Activated CD4-positive, alpha-beta T cell treated with anti-CD3 and anti-CD28 coated beads, Interleukin-2, amount 10 ng/mL, durations not matched to agents 7 days and 5 days (primary cell): ENCODE data around the gene AP5M1. TPM values are rescaled to one million over a fixed set of nuclear protein-coding genes. Genes with fewer than 3 reads are reported as not detected.
A peak's percentile ranks its signal among the peaks of the same experiment; 100 is the strongest.
"Not testable (repeated sequence)": the region's sequence is repeated elsewhere in the genome, so short reads cannot be mapped to it uniquely, and the experiment has no call there.

ENCODE experiments used
- CTCF ChIA-PET: fragments of 350-600 bp; sonication (Branson Sonifier 250); formaldehyde crosslinking; loops from one replicate; lab custom pipeline; 2021; ENCODE audit warnings: antibody characterized with exemption; lab: Charles Lee
- POLR2A ChIA-PET: fragments of 350-600 bp; sonication (Branson Sonifier 250); formaldehyde crosslinking; loops from one replicate; lab custom pipeline; 2021; ENCODE audit warnings: antibody characterized with exemption; lab: Charles Lee
- DNase-seq: peaks from one replicate; pipeline ENCODE4 v3.0.0-alpha.2; 2020
- H3K27ac Mint-ChIP-seq: one replicate; pipeline ENCODE4 v1.8.0; 2021; ENCODE audit warnings: mild to moderate bottlenecking, moderate library complexity, mixed read lengths
- H3K27me3 Mint-ChIP-seq: one replicate; pipeline ENCODE4 v1.8.0; 2021; ENCODE audit warnings: mixed read lengths
- H3K36me3 Mint-ChIP-seq: one replicate; pipeline ENCODE4 v1.8.0; 2021; ENCODE audit warnings: low read depth, mixed read lengths
- H3K4me1 Mint-ChIP-seq: one replicate; pipeline ENCODE4 v1.8.0; 2021; ENCODE audit warnings: mixed read lengths
- H3K4me3 Mint-ChIP-seq: one replicate; pipeline ENCODE4 v1.8.0; 2021; ENCODE audit warnings: mild to moderate bottlenecking, moderate library complexity, mixed read lengths
- H3K9me3 Mint-ChIP-seq: one replicate; pipeline ENCODE4 v1.8.0; 2021; ENCODE audit warnings: mixed read lengths
- total RNA-seq, 2 experiments: library from RNA; stranded (reverse); gene quantifications; one replicate each; pipeline ENCODE4 v1.2.3, GENCODE V29; 2021

Gene AP5M1
- 10 to 100 TPM; 47.9 to 64.3 TPM for total RNA-seq

- DNase-seq, result peak; percentile 95
These were observed at the start of gene AP5M1, which contains the start of gene EXOC5 for GRCh38 chr14:57268161-57269069. Gene AP5M1 (plus strand): TSS chr14:57268971. CDS start chr14:57269315, 344 bp downstream. Gene EXOC5 (minus strand): TSS chr14:57268905. CDS start chr14:57268648, 257 bp downstream.

GRCh38 chr14:57221931-57222330, 46.8 kb upstream of the AP5M1 start:
- no peak for DNase-seq
- Mint-ChIP-seq H3K9me3 (no peaks in the 10 kb centered on the region), H3K36me3 (peaks cover 34% of the 10 kb centered on the region), H3K27ac (no peak overlapping the region), H3K4me3 (no peak overlapping the region), H3K27me3 (no peaks in the 10 kb centered on the region), H3K4me1 (no peaks in the 10 kb centered on the region)
- POLR2A ChIA-PET, result no interaction called here
- CTCF ChIA-PET, result interaction anchor here (1.0 kb wide), 1 partner anchor 21 kb away, joined by 3 read pairs; no protein-coding TSS in a partner anchor

More at GRCh38 chr14:57268161-57269069, at the start of gene AP5M1, which contains the start of gene EXOC5:
- no peaks in the 10 kb centered on the region for H3K9me3 Mint-ChIP-seq
- CTCF ChIA-PET, result interaction anchor here (0.6 to 3.5 kb wide), 7 partner anchors 10 to 771 kb away, joined by 3 to 12 read pairs (median 4); no protein-coding TSS in a partner anchor
- peak within 1 kb of the TSS; percentile 100 for H3K27ac Mint-ChIP-seq
- no peaks in the 10 kb centered on the region for H3K27me3 Mint-ChIP-seq
- H3K36me3 Mint-ChIP-seq, result peaks cover 17% of the 10 kb centered on the region
- POLR2A ChIA-PET, result interaction anchor here (0.5 to 0.6 kb wide), 3 partner anchors 14 to 1922 kb away, joined by 3 read pairs; no protein-coding TSS in a partner anchor
- H3K4me1 Mint-ChIP-seq, result peaks cover 58% of the 10 kb centered on the region
- peak within 1 kb of the TSS; percentile 95 for H3K4me3 Mint-ChIP-seq

- peaks cover 4% of the 10 kb centered on the region for H3K9me3 Mint-ChIP-seq
- no peak overlapping the region for H3K4me3 Mint-ChIP-seq
- ChIA-PET POLR2A (no interaction called here), CTCF (no interaction called here)
- DNase-seq, result no peak
- H3K4me1 Mint-ChIP-seq, result no peaks in the 10 kb centered on the region
- H3K36me3 Mint-ChIP-seq, result peaks cover 39% of the 10 kb centered on the region
- no peaks in the 10 kb centered on the region for H3K27me3 Mint-ChIP-seq
- no peak overlapping the region for H3K27ac Mint-ChIP-seq
These were observed 41.7 kb upstream of the AP5M1 start for GRCh38 chr14:57227083-57227482.

- H3K27me3 Mint-ChIP-seq, CTCF ChIA-PET, DNase-seq, H3K27ac Mint-ChIP-seq, H3K9me3 Mint-ChIP-seq, H3K4me3 Mint-ChIP-seq, POLR2A ChIA-PET, H3K4me1 Mint-ChIP-seq: not testable (repeated sequence)
- peaks cover 43% of the 10 kb centered on the region for H3K36me3 Mint-ChIP-seq
These were observed 40.5 kb upstream of the AP5M1 start for GRCh38 chr14:57228320-57228719.

- Mint-ChIP-seq H3K9me3 (peaks cover 4% of the 10 kb centered on the region), H3K27me3 (no peaks in the 10 kb centered on the region), H3K4me1 (no peaks in the 10 kb centered on the region), H3K27ac (no peak overlapping the region), H3K4me3 (no peak overlapping the region), H3K36me3 (peaks cover 38% of the 10 kb centered on the region)
- POLR2A ChIA-PET, result no interaction called here
- CTCF ChIA-PET, result interaction anchor here (0.6 to 0.7 kb wide), 2 partner anchors 54 to 83 kb away, joined by 3 read pairs; no protein-coding TSS in a partner anchor
- no peak for DNase-seq
These were observed 36.8 kb upstream of the AP5M1 start for GRCh38 chr14:57232006-57232405.

- H3K4me1 Mint-ChIP-seq, H3K4me3 Mint-ChIP-seq, H3K27me3 Mint-ChIP-seq, POLR2A ChIA-PET, H3K9me3 Mint-ChIP-seq, H3K27ac Mint-ChIP-seq, DNase-seq: not testable (repeated sequence)
- CTCF ChIA-PET, result interaction anchor here (0.9 kb wide), 1 partner anchor 1720 kb away, joined by 3 read pairs; no protein-coding TSS in a partner anchor
- peaks cover 14% of the 10 kb centered on the region for H3K36me3 Mint-ChIP-seq
These were observed 28.7 kb upstream of the AP5M1 start for GRCh38 chr14:57240115-57240514.

- Mint-ChIP-seq H3K27ac (no peak overlapping the region), H3K9me3 (no peaks in the 10 kb centered on the region), H3K4me3 (no peak overlapping the region), H3K36me3 (peaks cover 11% of the 10 kb centered on the region), H3K4me1 (no peaks in the 10 kb centered on the region), H3K27me3 (no peaks in the 10 kb centered on the region)
- CTCF ChIA-PET, result interaction anchor here (0.8 kb wide), 1 partner anchor 25 kb away, joined by 4 read pairs; the partner anchor contains the start of genes AP5M1 and EXOC5
- POLR2A ChIA-PET, result no interaction called here
- DNase-seq, result no peak
These were observed 25.5 kb upstream of the AP5M1 start for GRCh38 chr14:57243320-57243719.

- no peak for DNase-seq
- CTCF ChIA-PET, result interaction anchor here (0.8 to 1.3 kb wide), 2 partner anchors 12 to 24 kb away, joined by 3 to 4 read pairs; partner anchors contain the start of genes AP5M1 and EXOC5
- POLR2A ChIA-PET, result no interaction called here
- H3K27me3 Mint-ChIP-seq, result no peaks in the 10 kb centered on the region
- H3K27ac Mint-ChIP-seq, result no peak overlapping the region
- no peak overlapping the region for H3K4me3 Mint-ChIP-seq
- no peaks in the 10 kb centered on the region for H3K9me3 Mint-ChIP-seq
- H3K4me1 Mint-ChIP-seq, result no peaks in the 10 kb centered on the region
- H3K36me3 Mint-ChIP-seq, result peaks cover 11% of the 10 kb centered on the region
These were observed 24.7 kb upstream of the AP5M1 start for GRCh38 chr14:57244106-57244505.

- POLR2A ChIA-PET, result no interaction called here
- DNase-seq, result no peak
- H3K27me3 Mint-ChIP-seq, result no peaks in the 10 kb centered on the region
- H3K4me3 Mint-ChIP-seq, result no peak overlapping the region
- H3K27ac Mint-ChIP-seq, result no peak overlapping the region
- peaks cover 11% of the 10 kb centered on the region for H3K36me3 Mint-ChIP-seq
- H3K4me1 Mint-ChIP-seq, result no peaks in the 10 kb centered on the region
- CTCF ChIA-PET, result interaction anchor here (1.8 kb wide), 1 partner anchor 23 kb away, joined by 5 read pairs; the partner anchor contains the start of genes AP5M1 and EXOC5
- H3K9me3 Mint-ChIP-seq, result no peaks in the 10 kb centered on the region
These were observed 22.8 kb upstream of the AP5M1 start for GRCh38 chr14:57245941-57246340.

- Mint-ChIP-seq H3K27me3 (no peaks in the 10 kb centered on the region), H3K4me1 (no peaks in the 10 kb centered on the region), H3K27ac (no peak overlapping the region), H3K9me3 (no peaks in the 10 kb centered on the region), H3K36me3 (peaks cover 11% of the 10 kb centered on the region), H3K4me3 (no peak overlapping the region)
- POLR2A ChIA-PET, result no interaction called here
- CTCF ChIA-PET, result no interaction called here
- DNase-seq, result no peak
These were observed 21.7 kb upstream of the AP5M1 start for GRCh38 chr14:57246933-57247657.

- H3K9me3 Mint-ChIP-seq, result peaks cover 5% of the 10 kb centered on the region
- POLR2A ChIA-PET, result interaction anchor here (0.6 kb wide), 1 partner anchor 14 kb away, joined by 3 read pairs; the partner anchor contains the start of genes AP5M1 and EXOC5
These were observed 13.9 kb upstream of the AP5M1 start for GRCh38 chr14:57254884-57255283.

GRCh38 chr14:57258221-57258620, 10.6 kb upstream of the AP5M1 start:
- DNase-seq, H3K27ac Mint-ChIP-seq, H3K9me3 Mint-ChIP-seq, H3K4me3 Mint-ChIP-seq, H3K27me3 Mint-ChIP-seq, POLR2A ChIA-PET: not testable (repeated sequence)
- peaks cover 15% of the 10 kb centered on the region for H3K4me1 Mint-ChIP-seq
- CTCF ChIA-PET, result interaction anchor here (0.6 to 1.5 kb wide), 2 partner anchors 11 to 20 kb away, joined by 4 to 5 read pairs; partner anchors contain the start of genes AP5M1 and EXOC5
- H3K36me3 Mint-ChIP-seq, result peaks cover 35% of the 10 kb centered on the region

More at GRCh38 chr14:57254884-57255283, 13.9 kb upstream of the AP5M1 start:
- peaks cover 33% of the 10 kb centered on the region for H3K36me3 Mint-ChIP-seq
- CTCF ChIA-PET, result interaction anchor here (0.6 to 1.4 kb wide), 2 partner anchors 10 to 965 kb away, joined by 3 read pairs; no protein-coding TSS in a partner anchor
- H3K27me3 Mint-ChIP-seq, result no peaks in the 10 kb centered on the region
- H3K4me3 Mint-ChIP-seq, result no peak overlapping the region
- peaks cover 2% of the 10 kb centered on the region for H3K4me1 Mint-ChIP-seq
- DNase-seq, result no peak
- H3K27ac Mint-ChIP-seq, result no peak overlapping the region
